Measurements from ENCODE around the gene TCF25. TPM values are rescaled to one million over a fixed set of nuclear protein-coding genes. Genes with fewer than 3 reads are reported as not detected.

TCF25 gene
- total and polyA plus RNA-seq, 3 donors from 2014 or later, result 225 to 345 (median 334) TPM

DNA sequence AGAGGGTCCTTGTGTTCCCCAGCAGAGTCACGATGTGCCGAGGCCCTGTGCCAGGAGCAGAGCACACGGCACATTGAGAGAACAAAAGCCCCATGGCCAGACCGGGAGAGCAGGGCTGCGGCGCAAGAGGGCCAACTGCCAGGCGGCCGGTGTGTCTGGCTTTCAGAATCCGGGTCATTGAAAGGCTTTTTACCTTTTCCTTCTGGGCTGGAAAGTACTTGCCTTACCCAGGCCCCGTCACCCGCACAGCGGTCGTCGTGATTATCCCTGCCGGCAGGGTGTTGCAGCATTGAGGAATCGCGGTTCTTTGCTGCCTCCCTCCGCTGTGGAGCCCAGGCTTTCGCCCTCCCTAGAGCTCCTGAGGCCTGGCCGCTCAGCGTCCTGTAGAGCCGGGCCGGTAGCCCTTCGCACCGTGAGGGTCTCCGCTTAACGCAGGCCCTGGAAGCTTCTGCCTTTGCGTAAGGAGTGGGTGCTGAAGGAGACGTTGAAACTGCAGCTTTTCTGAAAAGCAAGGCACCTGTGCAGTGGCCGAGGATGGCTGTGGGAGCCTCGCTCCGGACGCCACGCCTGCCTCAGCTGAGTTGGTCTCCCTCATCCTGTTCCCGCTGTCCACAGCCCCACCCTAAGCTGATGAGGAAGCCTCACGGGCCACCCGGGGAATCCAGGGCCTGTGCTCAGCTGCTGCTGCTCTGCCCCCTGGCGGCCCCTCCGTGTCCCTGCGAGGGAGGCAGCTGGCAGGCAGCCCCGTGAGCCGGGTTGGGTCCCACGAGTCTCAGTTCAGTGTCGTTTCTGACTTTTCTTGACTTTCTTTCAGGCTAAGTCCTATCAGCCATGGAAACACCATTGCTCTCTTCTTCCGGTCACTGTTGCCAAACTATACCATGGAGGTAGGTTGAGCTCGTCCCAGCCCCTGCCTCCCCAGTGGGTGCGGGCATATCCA, 36.7 kb downstream of the TCF25 start:
- intact Hi-C loops (cut with DNase I; ENCODE audit: low total_unique reads), result no loop called here
- 41 to 49% methylated on average over 43 to 47 of the region's 47 CpGs for WGBS, 2 donors
- Histone ChIP-seq H3K4me3 (no peak overlapping the region), H3K27me3 (no peaks in the 10 kb centered on the region), H3K9me3 (no peaks in the 10 kb centered on the region), H3K36me3 (ENCODE audit: low read depth, missing control alignments) (no peaks in the 10 kb centered on the region), H3K4me1 (peaks cover 7% of the 10 kb centered on the region), H3K27ac (peak overlapping the region; percentile 31 to 62)
- DNase-seq, result peak; percentile 92
- no peak for TF ChIP-seq POLR2A (IDR thresholded peaks at IDR 0.05)
- TF ChIP-seq, protein P1, sequence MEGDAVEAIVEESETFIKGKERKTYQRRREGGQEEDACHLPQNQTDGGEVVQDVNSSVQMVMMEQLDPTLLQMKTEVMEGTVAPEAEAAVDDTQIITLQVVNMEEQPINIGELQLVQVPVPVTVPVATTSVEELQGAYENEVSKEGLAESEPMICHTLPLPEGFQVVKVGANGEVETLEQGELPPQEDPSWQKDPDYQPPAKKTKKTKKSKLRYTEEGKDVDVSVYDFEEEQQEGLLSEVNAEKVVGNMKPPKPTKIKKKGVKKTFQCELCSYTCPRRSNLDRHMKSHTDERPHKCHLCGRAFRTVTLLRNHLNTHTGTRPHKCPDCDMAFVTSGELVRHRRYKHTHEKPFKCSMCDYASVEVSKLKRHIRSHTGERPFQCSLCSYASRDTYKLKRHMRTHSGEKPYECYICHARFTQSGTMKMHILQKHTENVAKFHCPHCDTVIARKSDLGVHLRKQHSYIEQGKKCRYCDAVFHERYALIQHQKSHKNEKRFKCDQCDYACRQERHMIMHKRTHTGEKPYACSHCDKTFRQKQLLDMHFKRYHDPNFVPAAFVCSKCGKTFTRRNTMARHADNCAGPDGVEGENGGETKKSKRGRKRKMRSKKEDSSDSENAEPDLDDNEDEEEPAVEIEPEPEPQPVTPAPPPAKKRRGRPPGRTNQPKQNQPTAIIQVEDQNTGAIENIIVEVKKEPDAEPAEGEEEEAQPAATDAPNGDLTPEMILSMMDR (IDR thresholded peaks at IDR 0.05), result peak; percentile 83 to 96 (median 89)

DNA sequence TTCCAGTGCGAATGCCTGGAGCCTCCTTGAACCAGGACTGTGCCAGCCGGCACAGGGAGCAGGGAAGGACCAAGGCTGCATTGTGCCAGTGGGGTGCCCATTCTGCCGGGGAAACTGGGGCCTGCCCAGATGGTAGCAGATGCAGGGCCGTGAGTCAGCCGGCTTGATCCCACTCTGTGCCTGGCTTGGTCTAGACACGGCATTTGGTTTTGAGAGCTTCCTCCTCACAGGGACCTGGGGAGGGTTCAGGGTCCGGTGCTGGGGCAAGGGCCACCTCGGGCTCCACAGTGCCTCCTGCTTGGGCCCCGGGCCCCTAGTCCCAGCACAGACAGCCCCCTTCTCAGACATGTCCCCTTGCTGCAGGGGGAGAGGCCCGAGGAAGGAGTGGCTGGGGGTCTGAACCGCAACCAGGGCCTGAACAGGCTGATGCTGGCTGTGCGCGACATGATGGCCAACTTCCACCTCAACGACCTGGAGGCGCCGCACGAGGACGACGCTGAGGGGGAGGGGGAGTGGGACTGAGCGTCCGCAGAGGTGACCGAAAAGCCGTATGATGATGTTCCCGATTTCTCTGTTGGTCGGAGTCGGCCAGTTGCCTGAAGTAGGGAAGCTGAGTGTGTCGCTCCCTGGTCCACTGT, 37.4 kb downstream of the TCF25 start:
- H3K27me3 ChIP-seq, result no peaks in the 10 kb centered on the region
- DNase-seq, result no peak
- H3K4me1 ChIP-seq, result peaks cover 7% of the 10 kb centered on the region
- H3K27ac ChIP-seq, result peak overlapping the region in 1 of 2 donors; percentile 62
- H3K4me3 ChIP-seq, result no peak overlapping the region
- TF ChIP-seq, protein P1 (IDR thresholded peaks at IDR 0.05), result no peak
- no peak for TF ChIP-seq POLR2A (IDR thresholded peaks at IDR 0.05)
- intact Hi-C loops (cut with DNase I; ENCODE audit: low total_unique reads), result no loop called here
- WGBS, 2 donors, result 91 to 92% methylated on average over 26 to 27 of the region's 27 CpGs
- no peaks in the 10 kb centered on the region for H3K36me3 ChIP-seq (ENCODE audit: low read depth, missing control alignments)
- no peaks in the 10 kb centered on the region for H3K9me3 ChIP-seq

DNA sequence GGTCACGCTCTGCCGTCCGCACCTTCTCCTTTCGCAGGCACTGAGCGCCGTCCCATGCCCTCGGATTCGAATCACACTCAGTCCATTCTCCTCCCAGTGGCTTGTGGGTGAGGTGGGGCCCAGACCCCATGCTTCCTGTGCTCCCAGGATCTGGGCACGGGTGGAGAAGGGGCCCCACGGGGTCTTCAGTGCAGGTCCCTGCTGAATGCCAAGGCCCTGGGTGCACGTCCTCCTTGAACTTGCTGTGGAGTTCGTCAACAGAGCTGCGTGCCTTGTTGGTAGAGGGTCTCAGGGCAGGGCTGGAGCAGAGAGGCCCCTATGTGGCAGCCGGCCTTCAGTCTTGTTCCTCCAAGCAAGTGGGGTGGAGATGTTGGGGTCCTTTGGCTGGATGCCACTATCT, 38.0 kb downstream of the TCF25 start:
- intact Hi-C loops (cut with DNase I; ENCODE audit: low total_unique reads), result no loop called here
- TF ChIP-seq POLR2A (IDR thresholded peaks at IDR 0.05), result no peak
- TF ChIP-seq, protein P1 (IDR thresholded peaks at IDR 0.05), result no peak
- Histone ChIP-seq H3K9me3 (no peaks in the 10 kb centered on the region), H3K27me3 (no peaks in the 10 kb centered on the region), H3K27ac (no peak overlapping the region), H3K4me1 (peaks cover 7% of the 10 kb centered on the region), H3K4me3 (no peak overlapping the region), H3K36me3 (ENCODE audit: low read depth, missing control alignments) (no peaks in the 10 kb centered on the region)
- 87 to 91% methylated on average over 13 to 14 of the region's 14 CpGs for WGBS, 2 donors
- no peak for DNase-seq

DNA sequence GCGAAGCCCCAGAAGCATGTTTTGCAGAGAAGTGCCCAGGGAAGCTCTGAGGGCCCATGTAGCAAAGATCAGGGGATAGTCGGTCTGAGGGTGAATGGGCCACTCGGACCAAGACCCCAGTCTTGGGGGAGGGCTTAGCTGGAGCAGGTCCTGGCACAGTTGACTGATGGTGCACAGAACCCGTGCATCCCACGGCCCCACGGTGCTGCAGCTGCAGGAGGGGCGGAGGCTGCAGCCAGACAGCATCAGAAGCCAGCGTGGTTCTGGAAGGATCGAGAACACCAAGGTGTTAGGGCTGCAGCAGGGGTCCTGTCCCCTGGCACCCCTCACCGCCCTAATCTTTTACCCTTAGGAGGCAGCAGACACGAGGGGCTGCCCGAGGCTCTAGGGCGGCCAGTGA, 38.8 kb downstream of the TCF25 start:
- Histone ChIP-seq H3K9me3 (no peaks in the 10 kb centered on the region), H3K4me1 (peaks cover 7% of the 10 kb centered on the region), H3K27me3 (no peaks in the 10 kb centered on the region), H3K27ac (no peak overlapping the region), H3K4me3 (no peak overlapping the region), H3K36me3 (ENCODE audit: low read depth, missing control alignments) (no peaks in the 10 kb centered on the region)
- no peak for DNase-seq
- intact Hi-C loops (cut with DNase I; ENCODE audit: low total_unique reads), result no loop called here
- WGBS, 2 donors, result 81 to 86% methylated on average over 6 to 13 of the region's 13 CpGs
- TF ChIP-seq, protein P1 (IDR thresholded peaks at IDR 0.05), result no peak
- no peak for TF ChIP-seq POLR2A (IDR thresholded peaks at IDR 0.05)

Measured in testis (tissue), 3 donors.